Measurements from ENCODE around the gene ZDHHC19.
"Not testable (repeated sequence)": the region's sequence is repeated elsewhere in the genome, so short reads cannot be mapped to it uniquely, and the experiment has no call there.

The ZDHHC19 gene

DNA sequence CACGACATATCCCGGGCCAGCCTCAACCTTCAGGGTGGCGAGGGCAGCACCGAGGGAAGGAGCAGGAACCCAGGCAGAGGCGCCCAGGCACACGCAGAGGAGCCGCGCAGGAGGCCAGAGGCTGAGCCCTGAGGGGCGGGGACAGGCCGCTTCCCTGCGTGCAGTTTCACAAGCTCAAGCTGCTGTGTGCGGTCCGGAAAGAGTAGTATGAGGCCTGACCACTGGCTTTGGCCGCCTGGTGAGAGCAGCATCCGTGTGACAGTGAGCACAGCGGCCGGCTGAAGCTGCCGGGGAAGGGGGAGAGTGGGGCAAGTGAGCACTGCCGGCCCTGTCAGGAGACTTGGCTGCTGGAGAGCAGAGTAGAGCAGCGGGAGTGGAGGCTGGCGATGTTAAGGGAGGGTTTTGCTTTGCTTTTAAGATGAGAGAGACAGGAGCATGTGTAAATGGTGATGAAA, 8.7 kb downstream of the ZDHHC19 start:
- no peak for DNase-seq

DNA sequence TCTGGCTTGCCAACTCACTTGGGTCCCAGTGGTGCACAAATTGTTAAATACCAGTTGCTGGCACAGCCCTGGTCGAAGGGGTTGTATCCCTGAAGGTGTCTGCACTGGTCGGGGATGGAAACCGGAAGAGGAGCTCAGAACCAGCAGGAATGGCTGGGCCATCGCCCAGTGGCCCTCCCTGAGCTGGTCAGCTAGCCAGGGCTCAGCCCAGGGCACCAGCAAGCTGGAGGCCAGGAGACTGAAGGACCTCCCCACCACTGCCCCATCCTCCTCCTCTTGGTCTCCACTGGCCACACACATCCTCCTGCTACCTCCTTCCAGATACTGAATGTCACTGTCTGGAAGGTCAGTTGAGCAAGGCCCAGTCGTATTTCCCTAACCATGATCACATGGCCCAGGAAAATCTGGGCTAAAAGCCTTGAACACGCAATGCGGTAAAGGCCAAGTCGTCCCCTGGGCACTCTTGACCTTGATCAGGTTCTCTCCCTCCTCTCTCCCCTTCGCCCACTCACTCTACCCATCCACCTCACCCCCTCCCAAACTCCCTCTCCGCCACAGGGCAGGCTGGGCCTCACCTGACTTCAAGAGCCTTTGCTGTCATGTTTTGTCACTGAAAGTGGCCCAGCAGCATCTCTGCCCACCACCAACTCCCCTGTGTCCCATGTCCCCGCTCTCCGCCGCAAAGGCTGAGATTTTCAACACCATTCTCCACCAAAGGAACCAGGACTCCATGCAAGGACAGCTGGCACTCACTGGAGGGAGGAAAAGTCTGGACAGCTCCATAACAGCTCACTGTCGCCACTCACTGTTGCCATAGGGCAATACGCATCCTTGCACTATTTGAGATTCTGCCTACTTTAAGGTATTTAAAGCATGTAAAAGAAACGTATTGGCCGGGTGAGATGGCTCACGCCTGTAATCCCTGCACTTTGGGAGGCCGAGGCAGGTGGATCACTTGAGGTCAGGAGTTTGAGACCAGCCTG, 12.1 kb downstream of the ZDHHC19 start:
- DNase-seq: peak; percentile 16

DNA sequence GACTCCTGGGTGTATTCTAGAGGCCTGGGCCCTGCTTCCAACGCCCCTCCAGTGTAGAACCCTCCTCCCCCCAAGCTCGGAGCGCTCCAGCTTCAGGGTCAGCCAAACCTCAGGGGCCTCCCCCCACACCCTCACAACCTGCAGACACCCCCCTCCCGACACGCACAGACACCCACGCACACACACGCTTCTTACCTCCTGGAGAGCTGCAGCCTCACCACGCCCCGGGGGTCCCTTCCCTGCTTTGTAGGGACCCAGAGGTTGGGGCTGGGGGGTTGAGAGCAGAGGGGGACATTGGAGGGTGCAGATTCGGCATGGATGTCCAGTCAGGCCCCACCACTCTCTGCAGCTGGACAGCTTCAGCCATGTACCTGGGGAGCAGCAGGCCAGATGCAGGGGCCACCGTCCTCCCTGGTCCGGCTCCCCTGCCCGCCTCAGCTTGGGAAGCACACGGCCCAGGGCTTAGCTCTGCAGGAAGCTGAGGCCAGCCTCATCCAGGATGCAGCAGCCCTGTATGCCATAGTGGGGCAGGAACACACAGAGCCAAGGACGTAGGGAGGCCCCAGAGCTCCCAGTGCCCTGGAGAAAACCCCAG, 13.0 kb downstream of the ZDHHC19 start:
- DNase-seq: no peak

DNA sequence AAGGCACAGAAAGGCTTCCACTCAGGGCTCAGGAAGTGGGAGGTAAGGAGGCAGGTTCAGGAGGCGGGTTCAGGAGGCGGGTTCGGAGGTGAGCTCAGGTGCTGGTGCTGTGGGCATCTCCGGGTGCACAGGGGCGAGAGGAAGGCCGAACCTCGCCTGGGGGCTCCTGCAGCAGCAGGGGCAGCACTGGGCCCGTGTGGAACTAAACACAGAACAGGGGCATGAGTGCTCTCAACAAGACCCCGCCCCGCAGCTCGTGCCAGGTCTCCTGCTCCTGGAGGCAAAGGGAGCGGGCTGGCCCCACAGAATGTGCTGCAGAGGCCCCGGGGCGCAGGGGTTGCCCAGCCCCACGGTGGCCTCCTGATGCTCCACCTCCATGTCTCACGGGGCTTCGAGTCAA, 13.7 kb downstream of the ZDHHC19 start:
- DNase-seq: no peak

DNA sequence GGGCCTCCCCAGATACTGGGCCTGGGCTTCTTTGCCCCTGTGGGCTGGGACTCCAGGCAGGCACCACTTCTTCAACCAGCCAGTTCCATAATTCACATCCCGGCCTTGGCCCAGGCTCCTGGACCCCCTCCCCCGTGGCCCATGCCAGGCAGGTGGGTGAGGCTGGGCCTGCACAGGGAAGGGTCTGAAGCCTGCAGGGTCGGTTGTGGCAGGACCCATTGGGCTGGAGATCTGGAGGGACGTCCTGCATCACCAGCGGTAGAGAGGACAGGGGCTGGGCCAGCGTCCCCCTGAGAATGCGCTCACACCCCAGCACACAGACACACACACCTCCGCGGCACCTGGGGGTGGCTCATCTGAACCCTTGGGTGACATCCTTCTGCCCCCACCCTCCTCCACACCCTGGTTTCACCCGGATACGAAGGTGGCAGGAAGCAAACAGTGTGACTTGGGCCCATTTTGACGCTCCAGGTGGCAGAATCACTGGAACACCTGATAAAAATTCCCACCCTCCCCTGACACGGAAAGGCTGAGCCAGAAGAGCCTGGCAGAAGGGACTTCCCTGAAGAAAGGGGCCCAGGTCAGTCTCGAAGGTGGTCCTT, 15.4 kb downstream of the ZDHHC19 start:
- no peak for DNase-seq

DNA sequence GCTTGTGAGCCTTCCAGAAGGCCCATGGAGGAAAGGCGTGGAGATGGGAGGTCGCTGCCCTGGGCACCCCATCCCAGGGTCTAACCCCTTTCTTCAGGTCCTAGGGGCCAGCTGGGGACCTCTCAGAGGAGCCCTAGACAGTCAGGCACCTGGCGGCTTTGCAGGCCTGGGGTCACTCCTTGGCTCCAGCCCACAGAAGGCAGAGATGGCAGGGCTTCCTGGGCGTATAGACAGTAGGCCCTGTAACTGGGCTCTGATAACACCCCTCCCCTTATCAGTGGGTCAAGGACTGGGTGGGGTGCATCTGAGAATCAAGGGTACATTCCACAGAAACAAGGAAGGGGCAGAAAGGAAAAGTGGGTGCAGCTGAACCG, 16.7 kb downstream of the ZDHHC19 start:
- no peak for DNase-seq

DNA sequence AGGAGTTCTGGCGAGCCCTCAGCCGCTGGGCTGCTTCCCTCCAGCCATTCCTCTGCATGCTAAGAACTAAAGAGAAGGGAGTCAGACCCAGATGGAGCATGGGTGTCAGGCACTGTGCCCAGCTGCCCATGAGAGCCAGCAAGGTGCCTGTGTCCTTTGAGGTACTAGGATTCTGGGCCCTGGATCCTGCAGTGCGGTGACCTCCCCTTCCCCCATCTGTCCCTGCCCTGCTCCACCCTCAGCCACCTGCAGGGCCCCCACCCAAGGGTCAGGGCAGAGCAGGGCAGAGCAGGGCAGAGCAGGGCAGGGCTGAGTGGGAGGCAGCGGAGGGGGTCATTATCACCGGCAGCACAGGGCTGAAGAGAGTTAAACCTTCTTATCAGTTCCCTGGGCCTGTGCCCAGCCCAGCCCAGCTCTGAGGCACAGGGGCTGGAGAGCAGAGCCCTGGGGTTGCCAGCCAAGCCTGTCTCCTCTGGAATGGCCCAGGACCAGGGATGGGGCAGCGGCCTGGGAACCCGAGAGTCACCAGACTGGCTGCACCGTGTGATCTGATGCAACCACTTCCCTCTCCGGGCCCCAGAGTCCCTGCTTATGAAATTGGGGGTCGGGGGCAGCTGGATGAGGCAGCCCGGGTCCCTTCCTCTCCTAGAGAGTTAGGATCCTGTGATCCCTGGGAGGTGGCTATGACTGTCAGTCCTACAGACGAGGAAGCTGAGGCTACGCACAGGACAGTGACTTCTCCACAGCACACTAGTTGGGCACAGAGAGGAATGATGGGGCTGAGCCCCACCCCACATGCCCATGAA, 17.3 kb downstream of the ZDHHC19 start:
- DNase-seq: no peak

DNA sequence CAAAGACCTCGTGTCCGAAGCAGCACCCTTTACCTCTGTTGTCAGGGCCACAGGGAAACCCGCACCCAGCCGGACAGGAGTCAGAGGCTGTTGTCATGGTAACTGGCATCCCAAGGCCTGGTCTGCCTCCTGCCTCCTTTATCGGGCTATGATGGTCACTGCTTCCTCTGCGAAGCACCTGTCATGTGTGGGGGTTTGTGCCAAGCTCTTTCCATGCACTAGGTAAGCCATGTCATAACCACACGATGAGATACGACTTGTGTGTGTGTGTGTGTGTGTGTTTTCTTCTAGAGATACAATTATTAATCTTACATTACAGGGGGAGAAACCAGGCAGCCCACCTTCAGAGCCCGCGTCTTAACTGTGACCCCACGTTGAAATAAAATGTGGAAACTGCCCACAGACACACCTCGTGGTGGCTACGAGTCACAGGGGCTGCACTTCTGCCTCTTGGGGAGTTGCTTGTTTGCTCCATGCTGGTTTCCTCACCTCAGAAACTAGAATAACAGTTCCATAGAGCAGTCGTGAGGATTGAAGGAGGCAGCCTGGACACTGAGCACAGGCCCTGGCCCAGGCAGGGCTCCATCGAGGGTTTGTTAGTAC, 18.0 kb downstream of the ZDHHC19 start:
- no peak for DNase-seq

DNA sequence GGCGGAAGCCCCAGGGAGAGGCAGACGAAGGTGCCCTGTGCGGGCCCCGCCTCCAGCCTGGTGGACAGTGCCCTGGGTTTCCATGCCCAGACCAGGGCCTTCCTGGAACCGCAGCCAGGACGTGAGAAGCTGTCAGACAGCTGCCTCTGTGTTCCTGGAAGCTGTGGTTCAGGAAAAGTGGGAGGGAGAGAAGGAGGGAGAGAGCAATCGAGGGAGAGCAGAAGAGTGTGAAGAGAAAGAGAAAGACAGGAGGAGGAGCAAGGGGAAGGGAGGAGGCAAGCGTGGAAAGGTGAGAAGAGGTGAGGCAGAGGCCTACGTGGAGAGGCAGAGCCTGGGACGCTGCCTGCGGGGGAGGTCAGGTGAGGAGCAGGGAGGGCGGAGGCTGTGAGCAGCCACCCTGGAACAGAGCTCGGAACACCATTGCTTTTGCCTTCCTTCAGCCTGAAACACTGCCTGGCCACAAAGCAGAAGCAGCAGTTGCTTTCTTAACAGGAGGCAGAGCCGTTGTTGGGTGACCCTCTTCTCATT, 18.6 kb downstream of the ZDHHC19 start:
- no peak for DNase-seq

DNA sequence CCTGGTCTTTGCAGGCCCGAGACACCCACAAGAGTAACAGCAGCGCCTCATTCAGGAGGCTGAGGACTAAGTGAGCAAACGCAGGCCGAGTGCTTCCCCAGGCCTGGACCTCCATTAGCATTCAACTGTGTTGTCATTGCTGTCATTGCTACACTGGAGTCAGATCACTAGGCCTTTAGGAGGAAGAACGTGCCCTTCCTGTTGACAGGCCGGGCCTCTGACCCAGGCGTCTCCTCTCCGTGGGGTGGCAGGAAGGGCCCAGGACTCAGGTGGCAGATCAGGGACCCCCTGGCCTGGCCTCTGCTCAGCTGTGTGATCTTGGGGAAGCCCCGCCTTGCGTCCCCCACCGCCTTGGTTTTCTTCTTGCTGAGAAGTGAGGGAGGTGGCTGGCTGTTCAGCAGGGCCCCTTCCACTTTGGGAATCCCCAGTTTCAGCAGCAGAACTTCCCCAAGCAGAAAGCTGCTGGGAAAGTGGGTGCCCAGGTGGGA, 19.1 kb downstream of the ZDHHC19 start:
- no peak for DNase-seq

DNA sequence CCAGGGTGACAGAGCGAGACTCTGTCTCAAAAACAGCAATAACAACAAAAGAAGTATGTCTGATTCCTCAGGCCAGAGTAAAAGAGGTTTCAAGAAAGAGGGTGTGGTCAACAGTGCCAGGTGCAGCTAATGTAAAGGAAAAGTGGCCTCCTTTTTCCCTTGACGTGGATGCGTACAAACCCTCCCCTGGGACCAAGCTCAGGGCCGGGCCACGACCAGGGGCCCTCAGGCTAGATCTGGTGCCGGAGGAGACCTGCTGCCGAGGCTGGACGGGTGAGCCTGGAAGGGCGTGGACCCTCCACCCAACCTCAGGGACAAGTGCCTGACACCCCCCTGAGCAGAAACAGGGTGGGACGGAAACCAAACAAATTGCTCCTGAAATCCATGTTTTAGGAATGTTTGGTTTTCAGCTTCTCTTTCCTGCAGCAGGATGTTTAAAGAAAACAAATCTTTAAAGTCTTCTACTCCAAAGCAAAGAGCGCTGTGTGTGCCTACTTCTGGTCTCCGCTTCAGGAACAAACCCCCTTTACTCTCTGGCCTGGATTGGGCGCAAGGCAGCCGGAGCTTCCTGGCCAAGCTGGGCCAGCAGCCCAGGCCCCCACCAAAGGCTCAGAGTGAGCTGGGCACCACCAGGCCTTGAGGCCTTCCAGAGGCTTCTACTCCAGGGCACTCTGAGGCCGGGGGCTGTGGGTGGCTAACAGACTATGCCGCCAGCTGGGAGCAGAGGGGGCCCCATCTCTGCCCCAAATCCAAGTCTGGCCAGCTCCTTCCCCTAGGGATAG, 21.4 kb downstream of the ZDHHC19 start:
- DNase-seq: no peak

DNA sequence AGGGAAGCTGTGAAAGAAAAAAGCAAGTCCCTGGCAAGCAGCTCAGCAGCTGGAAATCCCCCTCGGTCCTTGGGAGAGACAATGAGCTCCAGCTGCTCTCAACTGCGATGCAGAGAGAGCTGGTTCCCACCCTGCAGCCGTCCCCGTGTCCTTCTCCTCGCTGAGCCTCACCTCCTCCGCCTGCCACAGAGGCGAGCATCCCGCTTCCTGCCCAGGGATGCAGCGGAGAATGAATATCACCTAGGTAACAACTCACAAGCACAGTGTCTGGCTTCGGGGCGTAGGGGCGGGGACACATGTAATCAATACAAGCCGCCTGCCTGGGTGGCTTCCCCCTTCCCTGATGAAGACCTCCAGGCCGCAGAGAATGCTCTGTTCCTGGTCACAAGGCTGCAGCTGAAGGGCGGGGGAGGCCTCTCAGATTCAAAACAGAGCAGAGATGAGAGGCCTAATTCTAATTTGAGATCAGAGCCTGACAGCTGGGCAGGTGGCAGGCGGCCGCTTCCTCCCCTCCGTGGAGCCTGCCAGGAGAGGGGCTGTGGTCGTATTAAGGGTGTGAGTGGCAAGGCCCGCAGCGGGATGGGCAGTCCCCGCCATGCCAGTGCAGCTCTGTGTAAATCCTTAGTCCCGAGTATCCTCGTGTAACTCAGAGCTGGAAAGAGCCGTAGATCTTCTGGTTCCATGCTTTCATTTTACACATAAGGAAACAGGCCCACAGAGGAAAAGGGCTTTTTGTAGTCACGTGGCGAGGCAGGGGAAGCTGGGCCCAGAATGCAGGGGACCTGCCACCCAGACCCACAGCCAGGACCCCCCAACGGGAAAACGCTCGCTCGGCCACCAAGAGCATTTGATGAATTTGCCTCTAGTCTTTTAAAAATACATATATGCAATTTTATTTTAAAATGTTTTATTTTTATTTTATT, 24.3 kb downstream of the ZDHHC19 start:
- DNase-seq: peak; percentile 81

DNA sequence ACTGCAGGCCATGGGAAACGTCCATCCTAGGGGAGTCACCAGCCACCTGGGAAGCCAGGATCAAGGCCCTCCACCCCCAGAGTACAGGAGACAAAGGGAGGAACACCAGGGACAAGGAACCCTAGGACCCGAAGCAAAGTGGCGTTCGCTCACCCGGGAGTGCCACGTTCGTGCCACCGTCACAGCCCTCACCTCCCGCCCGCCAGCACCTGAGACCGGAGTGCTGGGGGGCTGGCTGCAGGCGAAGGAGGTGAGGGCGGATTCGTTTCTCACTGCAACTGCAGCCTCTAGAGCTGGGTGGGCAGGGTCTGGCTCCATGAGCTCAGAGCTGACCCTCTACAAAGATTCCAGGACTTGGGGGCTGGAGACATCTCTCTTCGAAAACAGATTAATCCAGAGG, 26.3 kb downstream of the ZDHHC19 start:
- DNase-seq: no peak

DNA sequence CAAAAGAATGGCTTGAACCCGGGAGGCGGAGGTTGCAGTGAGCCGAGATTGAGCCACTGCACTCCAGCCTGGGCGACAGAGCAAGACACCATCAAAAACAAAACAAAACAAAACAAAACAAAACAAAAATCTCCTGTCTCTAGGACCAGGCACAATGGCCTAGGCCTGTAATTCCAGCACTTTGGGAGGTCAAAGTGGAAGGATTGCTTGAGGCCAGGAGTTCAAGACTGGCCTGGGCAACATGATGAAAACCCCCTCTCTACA, 27.1 kb downstream of the ZDHHC19 start:
- DNase-seq: not testable (repeated sequence)

DNA sequence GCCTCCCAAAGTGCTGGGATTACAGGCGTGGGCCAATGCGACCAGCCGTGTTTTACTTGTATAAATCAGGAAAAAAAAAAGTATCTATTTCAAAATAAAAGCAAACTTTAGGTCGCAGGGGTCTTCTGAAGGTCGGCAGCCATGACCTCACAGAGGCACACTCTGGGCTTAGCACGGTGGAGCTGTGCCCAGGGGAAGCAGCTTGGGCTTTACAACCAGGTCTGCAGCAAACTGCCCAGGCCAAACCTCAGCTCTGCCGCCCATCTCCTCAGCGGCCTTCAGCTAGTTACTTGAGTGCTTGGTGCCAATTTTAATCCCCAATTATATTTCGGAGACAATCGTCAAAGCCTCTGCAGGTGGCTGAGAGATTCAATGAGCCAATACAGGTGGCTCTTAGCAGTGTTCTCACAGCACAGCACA, 30.1 kb downstream of the ZDHHC19 start:
- DNase-seq: peak; percentile 48

DNA sequence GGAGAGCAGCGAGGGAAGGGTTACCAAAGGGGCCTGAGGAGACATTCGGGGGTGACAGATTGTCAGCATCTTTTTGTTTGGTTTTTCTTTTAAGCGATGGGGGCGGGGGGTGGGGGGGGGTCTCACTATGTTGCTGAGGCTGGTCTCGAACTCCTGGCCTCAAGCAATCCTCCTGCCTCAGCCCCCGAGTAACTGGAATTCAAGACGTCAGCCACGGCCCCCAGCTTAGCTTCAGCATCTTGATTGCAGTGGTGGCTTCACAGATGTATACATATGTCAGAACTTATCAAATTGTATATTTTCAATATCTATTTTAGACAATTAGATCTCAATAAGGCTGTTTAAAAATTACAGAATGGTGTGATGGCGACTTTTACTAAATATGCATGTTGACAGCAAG, 30.9 kb downstream of the ZDHHC19 start:
- DNase-seq: no peak

DNA sequence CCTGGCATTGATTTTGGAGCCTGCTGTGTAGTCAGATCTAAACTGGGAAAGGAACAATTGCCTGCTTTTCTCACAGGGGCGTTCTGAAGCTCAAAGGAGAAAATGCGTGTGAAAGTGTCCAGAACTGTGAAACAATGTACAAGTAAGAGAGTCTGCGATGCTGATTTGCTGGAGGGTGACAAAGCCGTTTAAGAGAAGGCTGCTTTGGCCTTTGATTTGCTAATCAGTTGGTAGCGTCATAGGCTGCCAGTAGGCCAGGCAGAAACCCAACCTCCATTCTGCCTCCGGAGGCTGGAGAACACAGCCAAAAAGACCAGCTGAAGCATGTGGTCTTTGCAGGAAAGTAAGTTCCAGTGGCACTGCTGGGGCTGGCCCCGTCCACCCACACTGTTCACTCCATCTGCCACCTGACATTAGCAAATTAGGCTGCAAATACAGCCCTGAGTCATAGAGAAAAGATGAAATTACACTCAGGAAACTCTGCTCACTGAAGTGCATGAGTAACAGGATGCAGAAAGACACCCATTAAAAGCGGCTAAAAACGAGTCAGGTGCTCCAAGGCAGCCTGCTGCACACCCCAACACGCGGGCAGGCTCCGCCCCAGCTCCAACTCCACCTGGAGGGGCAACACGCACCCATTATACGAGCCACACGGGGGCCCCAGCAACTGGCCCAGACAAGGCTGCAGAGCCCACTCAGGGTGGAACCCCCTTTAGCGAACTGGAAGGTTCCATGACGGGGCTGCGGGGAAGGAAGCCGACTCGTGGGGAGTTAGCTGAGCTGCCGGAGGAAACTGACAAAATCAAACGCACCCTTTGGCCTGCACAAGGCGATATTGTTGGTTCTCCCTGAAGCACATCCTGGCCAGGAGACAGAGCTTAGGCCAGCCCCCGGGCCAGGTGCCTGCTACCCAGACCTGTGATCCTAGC, 31.6 kb downstream of the ZDHHC19 start:
- peak; percentile 26 for DNase-seq

DNA sequence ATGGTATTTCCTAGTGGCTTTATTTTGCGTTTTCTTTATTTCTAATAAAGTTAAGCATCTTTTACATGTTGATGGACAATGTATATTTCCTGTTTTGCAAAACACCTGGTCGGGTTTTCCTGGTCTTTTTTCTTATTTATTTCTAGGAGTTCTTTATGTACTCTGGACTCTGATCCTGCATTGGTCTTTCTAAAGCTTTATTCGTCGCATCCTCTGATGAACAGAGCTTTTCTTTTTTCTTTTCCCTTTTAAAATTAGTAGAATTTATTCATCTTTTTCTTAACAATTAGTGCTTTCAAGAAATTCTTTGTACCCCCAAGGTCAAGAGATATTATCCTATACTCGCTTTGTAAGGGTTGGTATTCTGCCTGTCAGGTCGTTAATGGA, 32.2 kb downstream of the ZDHHC19 start:
- DNase-seq: no peak

DNA sequence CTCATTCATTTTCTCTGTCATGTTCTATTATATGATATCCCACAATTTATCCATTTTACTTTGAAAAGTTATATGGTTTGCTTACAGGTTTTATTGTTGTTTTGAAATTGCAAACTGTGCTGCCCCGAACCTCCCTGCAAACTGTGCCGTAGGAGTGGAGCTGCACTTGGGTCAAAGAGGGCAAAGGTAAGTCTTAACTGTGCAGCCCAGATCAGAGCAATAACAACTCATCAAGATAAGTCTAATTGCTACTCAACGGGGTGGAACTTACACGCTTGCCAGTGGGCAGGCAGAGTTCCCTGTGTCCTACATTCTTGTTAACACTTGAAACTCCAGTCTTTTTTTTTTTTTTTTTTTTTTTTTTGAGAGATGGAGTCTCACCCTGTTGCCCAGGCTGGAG, 33.2 kb downstream of the ZDHHC19 start:
- DNase-seq: no peak
